Lower leg skin (tissue), 3 donors: Measurements from ENCODE around the gene TMTC2.

ENCODE experiments used
- CTCF ChIP-seq, 3 donors: fragments of 450-650 bp; IDR thresholded peaks; one replicate each; pipeline ENCODE4 v1.5.1; 2016; ENCODE audit warnings: antibody characterized with exemption in 3 of 3, mild to moderate bottlenecking in 3 of 3, moderate library complexity in 2 of 3
- POLR2A ChIP-seq, 2 donors: fragments of 450-650 bp; IDR thresholded peaks; one replicate each; pipeline ENCODE4 v1.6.1; 2016 to 2017; ENCODE audit warnings: antibody characterized with exemption in 2 of 2, mild to moderate bottlenecking in 1 of 2, moderate library complexity in 1 of 2

- TF ChIP-seq CTCF (IDR thresholded peaks at IDR 0.05), result no peak
- no peak for TF ChIP-seq POLR2A (IDR thresholded peaks at IDR 0.05)
Observed at GRCh38 chr12:82710741-82711140, 24.0 kb downstream of the TMTC2 start.
